ENCODE measurements around the gene PPIF.

The PPIF gene

DNA sequence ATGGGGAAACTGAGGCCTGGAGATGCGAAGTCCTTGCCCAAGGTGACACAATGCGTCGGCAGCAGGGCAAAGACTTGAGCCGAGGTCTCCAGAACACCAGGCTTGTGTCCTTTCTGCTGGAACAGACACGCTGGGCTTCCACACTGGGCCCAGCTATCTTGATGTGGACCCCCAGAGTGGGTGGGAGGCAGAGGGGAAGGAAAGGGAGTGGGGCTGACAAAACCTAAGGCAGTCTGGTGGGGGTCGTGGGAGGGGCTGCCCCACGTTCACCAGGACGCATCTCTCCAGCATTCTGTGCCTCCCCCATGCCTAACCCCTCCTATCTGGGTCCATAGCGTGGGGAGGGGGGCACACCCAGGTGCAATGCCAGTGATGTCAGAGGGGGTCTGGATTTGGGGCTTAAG is 38.1 kb downstream of the PPIF start:
- peaks cover 5% of the 10 kb centered on the region for H3K4me1 Mint-ChIP-seq (ENCODE audit: low read depth)
- no peak overlapping the region for H3K27ac Mint-ChIP-seq
- H3K4me3 Mint-ChIP-seq = no peak overlapping the region
- no peaks in the 10 kb centered on the region for H3K36me3 Mint-ChIP-seq (ENCODE audit: low read depth)
- no peaks in the 10 kb centered on the region for H3K9me3 Mint-ChIP-seq
- no peaks in the 10 kb centered on the region for H3K27me3 Mint-ChIP-seq (ENCODE audit: low read depth)

DNA sequence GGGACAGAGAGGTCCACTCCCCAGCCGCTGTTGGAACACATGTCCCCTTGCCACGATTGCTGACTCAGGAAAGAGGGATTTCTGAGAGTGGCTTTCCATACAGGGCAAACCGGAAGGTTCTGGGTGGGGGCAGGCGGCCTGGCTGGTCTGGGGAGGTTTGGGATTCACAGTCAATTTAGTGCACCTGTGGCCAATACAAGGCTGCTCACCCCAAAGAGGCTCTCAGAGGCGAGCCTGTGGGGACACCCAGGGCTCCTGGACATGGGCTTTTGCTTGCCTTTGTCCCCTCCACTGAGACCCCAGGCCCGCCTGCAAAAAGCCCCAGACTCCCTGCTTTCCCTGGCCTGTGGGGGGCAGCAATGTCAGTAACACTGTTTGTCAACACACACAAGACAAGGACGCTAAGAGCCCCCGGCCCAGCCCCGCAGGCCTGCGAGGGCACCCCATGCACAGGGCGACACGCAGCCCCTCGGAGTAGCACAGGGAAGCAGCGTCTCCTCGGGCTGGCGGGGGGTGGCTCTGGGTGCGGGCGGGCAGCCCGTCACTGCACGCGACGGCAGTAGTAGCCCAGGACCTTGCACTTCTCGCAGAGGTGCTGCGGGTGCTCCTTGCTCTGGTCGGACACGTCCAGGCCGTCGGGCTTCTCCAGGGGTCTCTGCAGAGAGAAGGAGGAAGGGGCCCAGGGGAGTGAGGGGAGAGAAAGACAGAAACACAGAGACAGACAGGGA is 38.7 kb downstream of the PPIF start:
- H3K4me3 Mint-ChIP-seq = no peak overlapping the region
- H3K36me3 Mint-ChIP-seq (ENCODE audit: low read depth) = no peaks in the 10 kb centered on the region
- H3K9me3 Mint-ChIP-seq = no peaks in the 10 kb centered on the region
- peaks cover 5% of the 10 kb centered on the region for H3K4me1 Mint-ChIP-seq (ENCODE audit: low read depth)
- H3K27ac Mint-ChIP-seq = no peak overlapping the region
- no peaks in the 10 kb centered on the region for H3K27me3 Mint-ChIP-seq (ENCODE audit: low read depth)

DNA sequence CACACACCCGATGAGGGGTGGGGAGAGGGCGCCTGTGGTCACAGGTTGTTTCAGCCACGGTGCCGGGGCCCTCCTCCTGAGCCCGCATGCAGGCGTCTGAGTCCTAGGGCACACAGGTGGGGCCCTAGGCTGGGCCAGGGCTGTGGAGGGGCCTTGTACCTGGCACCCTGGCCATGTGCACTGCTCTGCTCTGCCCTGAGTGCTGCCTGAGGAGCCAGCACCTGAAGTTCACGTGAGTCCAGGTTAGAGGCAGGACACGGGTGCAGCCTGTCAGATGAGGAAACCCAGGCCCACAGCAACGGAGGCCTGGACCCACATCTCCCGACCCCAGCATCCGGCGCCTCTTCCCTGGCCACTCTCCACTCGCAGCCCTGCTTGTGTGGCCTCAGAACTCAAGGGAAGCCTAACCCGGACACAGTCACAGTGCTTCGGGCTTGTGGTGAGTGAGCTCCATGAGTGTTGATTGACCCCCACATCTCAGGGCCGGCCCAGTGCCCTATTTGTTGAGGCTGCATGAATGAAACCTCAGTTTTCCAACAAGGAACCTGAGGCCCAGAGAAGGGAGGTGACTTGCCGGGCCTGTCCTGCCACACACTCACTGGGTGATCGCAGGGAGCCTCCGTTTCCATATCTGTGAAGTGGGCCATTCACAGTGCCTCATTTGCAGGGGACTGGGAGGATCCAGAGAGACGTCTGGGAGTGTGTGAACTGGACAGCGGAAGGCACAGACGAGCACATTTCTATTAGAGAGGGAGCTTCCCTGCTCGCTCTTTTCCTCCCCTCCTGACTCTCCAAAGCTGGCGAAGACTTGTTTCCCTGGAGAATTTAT is 39.6 kb downstream of the PPIF start:
- Mint-ChIP-seq H3K4me1 (ENCODE audit: low read depth) (peaks cover 5% of the 10 kb centered on the region), H3K9me3 (no peaks in the 10 kb centered on the region), H3K27ac (no peak overlapping the region), H3K27me3 (ENCODE audit: low read depth) (no peaks in the 10 kb centered on the region), H3K4me3 (no peak overlapping the region), H3K36me3 (ENCODE audit: low read depth) (no peaks in the 10 kb centered on the region)

DNA sequence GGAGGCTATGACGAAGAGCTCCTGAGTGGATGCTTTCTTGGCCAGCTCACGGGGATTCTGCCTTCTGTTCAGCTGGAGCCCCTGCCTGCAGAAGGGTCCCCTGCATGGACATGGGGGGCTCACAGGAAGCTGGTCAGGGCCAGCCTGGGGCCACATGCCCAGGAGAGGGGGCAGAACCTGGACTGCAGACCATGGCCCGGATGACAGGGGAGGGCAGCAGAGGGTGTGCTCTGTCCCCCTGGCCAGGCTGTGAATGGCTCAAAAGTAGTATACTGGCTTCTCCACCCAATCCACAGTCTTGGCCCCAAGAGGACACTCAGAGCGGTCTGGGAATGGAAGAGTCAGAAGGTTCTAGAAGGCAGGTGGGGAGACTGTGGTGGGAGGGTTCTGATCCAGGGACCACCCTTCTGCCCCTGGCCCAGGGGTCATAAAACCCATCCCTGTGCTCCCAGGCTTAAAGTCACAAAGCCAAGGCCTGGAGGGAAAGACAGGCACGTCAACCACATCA is 40.3 kb downstream of the PPIF start:
- no peak overlapping the region for H3K4me3 Mint-ChIP-seq
- no peaks in the 10 kb centered on the region for H3K27me3 Mint-ChIP-seq (ENCODE audit: low read depth)
- H3K27ac Mint-ChIP-seq = no peak overlapping the region

DNA sequence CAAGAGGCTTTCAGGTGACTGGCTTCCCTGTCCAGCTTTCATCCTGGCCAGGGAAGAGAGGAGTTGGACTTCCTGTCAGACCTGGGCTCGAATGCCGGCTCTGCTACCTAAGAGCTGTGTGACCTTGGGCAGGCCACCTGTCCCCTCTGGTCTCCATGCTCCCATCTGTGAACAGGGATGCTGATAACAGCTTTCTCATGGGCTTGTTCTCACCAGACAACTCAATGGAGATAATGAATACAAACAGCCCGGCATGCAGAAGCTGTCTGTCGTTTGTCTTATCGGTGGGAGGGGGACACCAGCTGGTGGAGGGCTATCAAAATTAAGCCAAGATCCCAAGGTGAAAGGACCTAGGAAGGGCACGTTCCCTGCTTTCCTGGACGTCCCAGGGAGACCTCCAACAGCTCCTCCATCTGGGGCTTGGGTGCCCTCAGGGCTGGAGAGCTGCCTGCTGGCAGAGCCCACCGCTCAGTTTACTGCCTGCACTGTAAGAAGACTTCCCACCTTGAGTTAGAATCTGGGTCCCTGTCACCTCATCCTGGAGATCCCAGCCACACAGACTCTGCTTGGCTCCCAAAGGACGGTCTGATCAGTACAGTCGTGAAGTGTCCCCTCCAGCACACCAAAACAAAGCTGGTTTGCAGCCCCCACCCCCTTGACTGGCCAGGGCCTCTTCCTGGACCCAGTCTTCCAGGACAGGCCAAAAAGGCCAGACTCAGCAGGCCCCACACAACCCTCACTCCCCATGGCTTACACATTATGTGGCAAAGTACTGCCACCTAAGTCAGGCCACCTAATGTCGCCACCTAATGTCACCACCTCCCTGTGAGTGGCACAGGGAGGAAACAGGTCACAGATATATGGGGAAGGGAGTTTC is 40.9 kb downstream of the PPIF start:
- Mint-ChIP-seq H3K4me3 (no peak overlapping the region), H3K27ac (no peak overlapping the region), H3K9me3 (no peaks in the 10 kb centered on the region), H3K4me1 (ENCODE audit: low read depth) (peaks cover 5% of the 10 kb centered on the region), H3K27me3 (ENCODE audit: low read depth) (no peaks in the 10 kb centered on the region), H3K36me3 (ENCODE audit: low read depth) (no peaks in the 10 kb centered on the region)

More for the DNA sequence above, 40.3 kb downstream of the PPIF start:
- Mint-ChIP-seq H3K36me3 (ENCODE audit: low read depth) (no peaks in the 10 kb centered on the region), H3K9me3 (no peaks in the 10 kb centered on the region), H3K4me1 (ENCODE audit: low read depth) (peaks cover 5% of the 10 kb centered on the region)

DNA sequence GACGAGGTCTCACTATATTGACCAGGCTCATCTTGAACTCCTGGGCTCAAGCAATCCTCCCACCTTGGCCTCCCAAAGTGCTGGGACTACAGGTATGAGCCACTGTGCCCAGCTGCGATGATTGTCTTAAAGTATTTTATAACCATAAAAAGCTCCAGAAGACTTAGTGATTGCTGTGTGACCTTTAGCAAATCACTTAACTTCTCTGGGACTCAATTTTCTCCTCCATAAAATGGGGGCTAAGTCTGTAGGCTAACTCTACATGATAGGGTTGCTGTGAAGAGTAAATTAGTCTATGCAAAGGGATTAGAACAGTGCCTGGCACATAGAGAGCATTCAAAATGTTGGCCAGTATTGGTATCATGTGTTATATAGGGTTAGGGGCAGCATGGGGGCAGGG is 42.8 kb downstream of the PPIF start:
- Mint-ChIP-seq H3K4me3 (no peak overlapping the region), H3K9me3 (no peaks in the 10 kb centered on the region), H3K36me3 (ENCODE audit: low read depth) (no peaks in the 10 kb centered on the region), H3K4me1 (ENCODE audit: low read depth) (peaks cover 5% of the 10 kb centered on the region), H3K27ac (no peak overlapping the region), H3K27me3 (ENCODE audit: low read depth) (no peaks in the 10 kb centered on the region)

DNA sequence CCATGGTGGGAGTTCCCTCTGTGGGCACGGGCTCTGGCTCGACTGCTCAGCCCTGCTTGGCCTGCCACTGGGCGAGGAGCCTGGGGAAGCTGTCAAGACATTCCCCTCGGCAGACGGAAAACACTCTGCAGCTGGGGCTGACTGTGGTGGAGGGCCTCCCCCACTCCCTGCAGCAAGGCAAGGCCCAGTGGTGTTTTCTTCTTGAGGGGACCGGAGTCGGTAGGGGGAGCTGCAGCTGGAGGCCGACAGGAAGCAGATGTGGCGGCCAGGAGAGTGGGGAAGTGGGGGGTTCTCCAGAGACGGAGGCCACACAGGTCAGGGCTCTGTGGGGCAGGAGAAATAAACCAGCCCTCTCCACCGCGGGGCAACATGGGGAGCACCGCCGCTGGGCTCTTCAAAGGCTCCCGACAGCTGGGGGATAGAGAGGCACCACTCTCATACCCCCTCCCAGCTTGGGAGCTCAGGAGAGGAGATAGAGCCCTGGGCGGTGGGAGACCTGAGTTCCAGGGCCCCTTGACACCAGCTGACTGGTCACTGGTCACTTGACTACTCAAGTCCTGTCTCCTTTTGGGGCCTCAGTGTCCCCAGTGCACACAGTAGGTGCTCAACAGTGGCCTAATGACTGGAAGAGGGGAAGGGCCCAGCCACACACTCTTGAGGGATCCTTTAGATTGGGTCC is 43.4 kb downstream of the PPIF start:
- Mint-ChIP-seq H3K4me3 (no peak overlapping the region), H3K27me3 (ENCODE audit: low read depth) (peaks cover under 1% of the 10 kb centered on the region), H3K9me3 (no peaks in the 10 kb centered on the region), H3K36me3 (ENCODE audit: low read depth) (no peaks in the 10 kb centered on the region), H3K27ac (no peak overlapping the region), H3K4me1 (ENCODE audit: low read depth) (peaks cover 5% of the 10 kb centered on the region)

DNA sequence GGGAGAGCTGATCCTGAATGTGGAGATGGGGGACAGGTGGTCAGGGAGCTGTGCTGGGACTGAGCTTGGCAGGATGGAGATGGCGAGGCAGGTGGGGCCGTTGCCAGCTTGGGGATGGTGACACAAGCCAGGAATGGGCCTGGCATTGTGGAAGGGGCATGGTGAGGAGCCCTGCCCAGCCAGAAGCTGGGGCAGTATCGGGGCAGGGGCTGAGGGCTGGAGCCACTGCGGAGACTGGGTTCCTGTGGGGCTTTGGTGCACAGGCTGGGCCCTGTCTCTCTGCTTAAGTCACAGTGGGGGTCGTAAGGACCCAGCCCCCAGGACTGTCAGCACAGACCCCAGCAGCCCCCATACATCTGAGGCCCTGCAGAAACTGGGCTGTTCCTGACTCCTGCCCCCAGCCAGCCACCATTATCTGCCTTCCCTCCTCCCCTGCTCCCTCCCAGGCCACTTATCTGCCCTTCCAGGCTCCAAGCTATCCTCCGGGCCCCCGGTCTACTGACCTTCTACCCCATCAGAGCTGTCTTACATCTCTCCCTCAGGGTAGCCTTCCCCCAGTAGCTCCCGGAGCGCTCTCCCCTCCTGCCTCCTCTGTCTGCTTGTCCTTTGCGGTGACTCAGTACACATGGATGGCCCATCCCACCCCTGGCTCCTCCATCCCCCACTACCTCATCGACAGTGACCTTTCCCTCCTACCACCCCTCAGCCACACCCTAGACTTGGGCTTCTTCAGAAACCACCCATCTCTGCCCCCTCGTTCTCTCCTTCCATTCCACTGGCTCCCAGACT is 44.2 kb downstream of the PPIF start:
- H3K4me1 Mint-ChIP-seq (ENCODE audit: low read depth) = peaks cover 5% of the 10 kb centered on the region
- H3K27ac Mint-ChIP-seq = no peak overlapping the region
- H3K9me3 Mint-ChIP-seq = no peaks in the 10 kb centered on the region
- H3K36me3 Mint-ChIP-seq (ENCODE audit: low read depth) = no peaks in the 10 kb centered on the region
- H3K4me3 Mint-ChIP-seq = no peak overlapping the region
- H3K27me3 Mint-ChIP-seq (ENCODE audit: low read depth) = peaks cover 4% of the 10 kb centered on the region

DNA sequence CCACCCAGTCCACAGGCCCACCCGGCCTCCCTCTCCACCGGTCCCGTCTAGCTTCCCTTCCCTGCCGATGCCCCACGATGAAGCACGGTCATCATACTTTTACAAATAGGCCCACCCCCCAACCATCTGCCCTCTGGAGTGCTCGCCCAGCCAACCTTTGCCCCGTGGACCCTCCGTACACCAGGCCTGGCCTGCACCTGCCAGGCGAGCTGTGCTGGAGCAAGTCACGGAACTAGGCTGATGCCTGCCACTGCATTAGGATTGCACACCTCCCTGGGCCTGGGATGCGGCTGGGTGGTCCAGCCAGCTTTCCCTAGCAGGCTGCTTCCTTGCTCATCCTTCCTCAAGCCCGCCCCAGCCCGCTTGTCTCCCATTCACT is 44.7 kb downstream of the PPIF start:
- no peaks in the 10 kb centered on the region for H3K36me3 Mint-ChIP-seq (ENCODE audit: low read depth)
- H3K9me3 Mint-ChIP-seq = no peaks in the 10 kb centered on the region
- H3K4me3 Mint-ChIP-seq = no peak overlapping the region
- peaks cover 4% of the 10 kb centered on the region for H3K27me3 Mint-ChIP-seq (ENCODE audit: low read depth)
- H3K4me1 Mint-ChIP-seq (ENCODE audit: low read depth) = peaks cover 5% of the 10 kb centered on the region
- no peak overlapping the region for H3K27ac Mint-ChIP-seq

DNA sequence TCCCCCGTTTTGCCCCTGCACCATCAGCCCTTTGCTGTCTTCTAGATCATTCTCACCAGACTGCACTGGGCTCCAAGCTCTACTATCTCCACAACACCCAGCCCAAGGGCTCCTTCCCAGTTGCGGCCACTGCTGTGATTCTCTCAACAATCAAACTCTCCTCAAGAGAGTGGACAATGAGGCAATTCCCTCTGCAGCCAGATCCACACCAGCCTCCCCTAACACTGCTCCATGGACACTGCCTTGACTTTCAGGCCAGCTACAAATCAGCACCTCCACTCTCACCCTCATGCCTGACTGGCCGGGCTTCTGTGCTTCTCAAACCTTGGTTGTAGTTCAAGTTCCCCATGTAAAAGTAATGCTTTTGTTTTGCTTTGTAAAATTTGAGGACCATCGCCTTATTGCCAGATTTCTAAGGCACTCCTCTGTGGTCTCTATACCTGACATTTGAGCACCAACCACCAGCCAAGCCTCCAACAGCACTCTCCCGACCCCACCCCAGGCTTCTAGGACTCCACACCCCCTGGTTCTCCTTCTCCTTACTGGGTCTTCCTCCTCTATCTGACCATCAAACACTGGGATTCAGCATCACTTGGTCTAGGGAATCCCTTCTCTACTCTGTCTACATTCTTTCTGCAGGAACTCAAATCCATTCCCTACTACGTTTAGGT is 45.4 kb downstream of the PPIF start:
- no peak overlapping the region for H3K27ac Mint-ChIP-seq

DNA sequence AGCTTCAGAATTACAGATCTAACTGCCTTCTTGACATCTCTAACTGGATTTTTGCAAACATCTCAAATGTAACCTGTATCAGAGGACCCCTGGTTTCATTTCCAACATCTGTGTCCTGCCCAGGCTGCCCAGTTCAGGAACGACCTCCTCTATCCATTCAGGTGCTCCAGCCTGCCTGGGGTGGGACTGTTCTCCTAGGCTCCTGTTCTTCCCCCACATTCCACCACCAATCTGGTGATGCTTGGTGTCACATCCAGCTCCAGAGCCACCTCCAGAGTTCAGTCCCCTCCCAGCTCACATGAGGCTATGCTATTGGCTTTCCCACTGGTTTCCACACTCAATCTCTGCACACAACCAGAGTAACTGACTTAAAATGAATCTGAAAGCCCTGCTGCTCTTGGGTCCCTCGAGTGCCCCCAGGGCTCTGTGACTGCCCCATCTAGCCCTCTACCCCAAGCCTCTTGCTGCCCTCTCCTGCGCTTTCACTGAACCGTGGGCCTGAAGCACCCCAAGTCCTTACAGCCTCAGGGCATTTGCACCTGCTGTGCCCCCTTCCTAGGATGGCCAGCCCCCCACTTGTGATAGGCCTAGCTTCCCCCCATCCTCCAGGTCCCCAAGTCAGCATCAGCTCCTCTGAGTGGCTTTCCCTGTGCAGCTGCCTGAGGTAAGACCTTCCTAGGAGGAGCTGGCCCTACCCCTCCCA is 46.1 kb downstream of the PPIF start:
- Mint-ChIP-seq H3K4me1 (ENCODE audit: low read depth) (peaks cover 4% of the 10 kb centered on the region), H3K4me3 (no peak overlapping the region), H3K27me3 (ENCODE audit: low read depth) (peaks cover 4% of the 10 kb centered on the region), H3K9me3 (no peaks in the 10 kb centered on the region), H3K36me3 (ENCODE audit: low read depth) (no peaks in the 10 kb centered on the region), H3K27ac (no peak overlapping the region)

More for the DNA sequence above, 45.4 kb downstream of the PPIF start:
- Mint-ChIP-seq H3K9me3 (no peaks in the 10 kb centered on the region), H3K4me1 (ENCODE audit: low read depth) (peaks cover 5% of the 10 kb centered on the region), H3K4me3 (no peak overlapping the region), H3K36me3 (ENCODE audit: low read depth) (no peaks in the 10 kb centered on the region), H3K27me3 (ENCODE audit: low read depth) (peaks cover 4% of the 10 kb centered on the region)

DNA sequence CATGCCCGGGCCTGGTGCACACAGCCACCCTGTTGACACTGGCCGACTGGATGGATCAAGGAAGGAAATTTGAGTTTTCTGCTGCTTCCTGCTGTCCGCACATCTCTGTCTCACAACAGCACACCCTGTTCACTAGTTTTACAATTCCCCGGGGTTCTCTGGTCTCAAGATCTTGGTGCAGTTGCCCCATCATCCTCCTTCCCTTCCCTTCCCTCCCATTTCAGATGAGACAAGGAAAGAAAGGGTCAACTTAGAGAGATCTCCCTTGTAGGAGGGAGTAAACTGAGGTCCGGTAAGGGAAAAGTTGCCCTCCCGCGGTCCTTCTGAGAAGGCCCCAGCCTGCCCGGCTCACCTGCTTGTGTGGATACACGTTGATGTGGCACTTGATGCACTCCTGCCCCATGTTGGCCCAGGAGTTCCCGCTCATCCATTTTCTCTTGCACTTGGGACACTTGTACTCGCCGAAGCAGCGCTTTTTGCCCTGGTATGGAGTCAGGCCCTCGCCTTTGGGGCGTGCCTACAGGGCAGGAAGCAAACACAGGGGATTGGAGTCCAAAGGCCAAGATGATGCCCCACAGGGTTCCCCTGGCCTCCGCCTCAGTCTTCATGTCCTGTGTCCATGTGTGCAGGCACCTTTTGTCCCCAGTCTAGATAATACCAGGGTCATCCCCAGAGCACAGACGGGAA is 46.8 kb downstream of the PPIF start:
- Mint-ChIP-seq H3K4me3 (no peak overlapping the region), H3K9me3 (no peaks in the 10 kb centered on the region), H3K27me3 (ENCODE audit: low read depth) (peaks cover 4% of the 10 kb centered on the region), H3K27ac (no peak overlapping the region), H3K4me1 (ENCODE audit: low read depth) (no peaks in the 10 kb centered on the region), H3K36me3 (ENCODE audit: low read depth) (no peaks in the 10 kb centered on the region)
